Adrenal gland (tissue), 5 donors: ENCODE measurements around the gene ANXA6.

Experiments
- POLR2A ChIP-seq, 2 donors: fragments of 450-650 bp; IDR thresholded peaks; one replicate each; pipeline ENCODE4 v1.6.1; 2017; ENCODE audit warnings: antibody characterized with exemption in 2 of 2, mild to moderate bottlenecking in 2 of 2, moderate library complexity in 1 of 2
- TF ChIP-seq, protein P1 (sequence below), 6 experiments: fragments of 450-650 bp in 4 of 6; fragments of 200-600 bp in 2 of 6; sonication (generic) in 1 of 6; IDR thresholded peaks; 1 replicate in 5 of 6; 2 replicates in 1 of 6; pipeline versions ENCODE4 v1.5.1 to v1.8.0; 2016 to 2021; ENCODE audit warnings: antibody characterized with exemption in 6 of 6, mild to moderate bottlenecking in 2 of 6, moderate library complexity in 1 of 6
- donor health status: DM: no; HTN: no; CAD: no.

- TF ChIP-seq, protein P1, sequence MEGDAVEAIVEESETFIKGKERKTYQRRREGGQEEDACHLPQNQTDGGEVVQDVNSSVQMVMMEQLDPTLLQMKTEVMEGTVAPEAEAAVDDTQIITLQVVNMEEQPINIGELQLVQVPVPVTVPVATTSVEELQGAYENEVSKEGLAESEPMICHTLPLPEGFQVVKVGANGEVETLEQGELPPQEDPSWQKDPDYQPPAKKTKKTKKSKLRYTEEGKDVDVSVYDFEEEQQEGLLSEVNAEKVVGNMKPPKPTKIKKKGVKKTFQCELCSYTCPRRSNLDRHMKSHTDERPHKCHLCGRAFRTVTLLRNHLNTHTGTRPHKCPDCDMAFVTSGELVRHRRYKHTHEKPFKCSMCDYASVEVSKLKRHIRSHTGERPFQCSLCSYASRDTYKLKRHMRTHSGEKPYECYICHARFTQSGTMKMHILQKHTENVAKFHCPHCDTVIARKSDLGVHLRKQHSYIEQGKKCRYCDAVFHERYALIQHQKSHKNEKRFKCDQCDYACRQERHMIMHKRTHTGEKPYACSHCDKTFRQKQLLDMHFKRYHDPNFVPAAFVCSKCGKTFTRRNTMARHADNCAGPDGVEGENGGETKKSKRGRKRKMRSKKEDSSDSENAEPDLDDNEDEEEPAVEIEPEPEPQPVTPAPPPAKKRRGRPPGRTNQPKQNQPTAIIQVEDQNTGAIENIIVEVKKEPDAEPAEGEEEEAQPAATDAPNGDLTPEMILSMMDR (IDR thresholded peaks at IDR 0.05): no peak
- no peak for TF ChIP-seq POLR2A (IDR thresholded peaks at IDR 0.05)
These were observed 20.3 kb downstream of the ANXA6 start for GRCh38 chr5:151137067-151137825.
